ENCODE data around the gene CCDC69.
"Not testable (repeated sequence)": the region's sequence is repeated elsewhere in the genome, so short reads cannot be mapped to it uniquely, and the experiment has no call there.

The CCDC69 gene

DNA sequence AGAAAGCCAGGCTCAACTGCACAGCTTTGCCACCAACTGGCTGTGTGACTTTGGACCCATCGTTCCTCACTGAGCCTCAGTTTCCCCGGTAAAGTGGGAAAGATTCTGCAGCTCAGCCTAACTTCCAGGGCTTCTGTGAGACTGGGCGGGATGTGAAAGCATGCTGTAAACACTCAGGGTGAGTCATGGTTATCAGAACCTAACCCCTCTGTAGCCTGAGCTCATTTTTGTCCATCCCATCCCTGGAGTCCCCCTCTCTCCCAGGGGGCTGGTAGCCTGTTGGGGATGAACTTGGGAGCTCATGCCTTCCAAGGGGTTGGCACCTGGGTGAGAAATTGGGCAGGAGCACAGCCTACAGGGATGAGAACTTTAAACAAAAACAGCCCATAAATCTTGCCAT, 2.3 kb downstream of the CCDC69 start:
- DNase-seq = no peak

DNA sequence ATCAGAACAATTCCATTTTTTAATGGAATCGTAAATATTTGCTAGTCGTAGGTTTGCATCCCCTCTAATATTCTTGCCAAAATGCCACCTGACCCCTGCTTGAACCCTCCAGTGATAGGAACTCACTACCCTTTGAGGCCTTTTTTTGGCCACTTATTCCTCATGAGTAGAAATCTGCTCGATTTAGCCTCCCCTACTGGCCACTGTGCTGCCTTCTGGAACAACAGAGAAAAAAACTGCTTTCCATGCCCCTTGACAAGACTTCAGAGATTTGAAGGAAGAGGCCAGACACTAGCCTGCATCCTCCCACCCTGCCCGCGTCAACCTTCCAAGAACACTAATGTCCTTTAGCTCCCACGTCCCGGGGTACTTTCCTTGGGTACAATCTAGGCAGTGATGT, 4.1 kb downstream of the CCDC69 start:
- no peak for DNase-seq

DNA sequence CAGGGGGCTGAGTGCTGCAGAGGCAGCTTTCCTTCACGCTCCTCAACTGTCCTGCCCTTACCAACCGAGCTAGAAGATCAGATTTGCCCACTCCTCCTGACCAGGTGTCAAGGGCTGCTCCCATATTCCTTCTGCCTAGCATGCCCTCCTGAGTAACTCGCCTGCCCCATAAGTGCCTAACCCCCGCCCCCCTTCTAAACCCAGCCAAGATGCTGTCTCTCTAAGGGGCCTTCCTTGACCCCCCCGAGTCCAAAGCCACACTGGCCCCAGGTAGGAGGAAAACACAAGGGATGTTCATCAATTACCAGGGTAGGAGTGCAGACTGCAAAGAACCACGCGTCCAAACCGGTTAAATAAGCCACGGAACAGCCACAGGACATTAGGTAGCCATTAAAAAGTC, 4.8 kb downstream of the CCDC69 start:
- DNase-seq = no peak

DNA sequence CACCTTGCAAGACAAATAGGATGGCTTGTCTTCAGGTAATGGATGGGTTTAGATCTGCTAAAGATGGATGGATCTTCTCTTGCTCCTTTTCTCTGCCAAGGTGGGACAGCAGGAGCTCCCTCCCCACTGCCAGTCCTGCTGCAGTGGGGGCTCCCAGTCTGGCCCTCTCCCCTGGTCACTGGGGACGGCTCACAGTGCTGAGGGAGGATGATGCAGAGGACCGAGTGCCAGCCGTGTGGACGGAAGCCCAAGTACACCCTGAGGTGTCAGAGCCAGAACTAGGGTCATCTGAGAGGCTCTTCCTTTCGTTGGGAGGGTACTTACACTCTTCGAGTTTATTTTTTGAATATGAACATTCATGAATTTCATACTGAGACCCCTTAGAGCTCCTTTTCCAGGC, 5.7 kb downstream of the CCDC69 start:
- DNase-seq = no peak

DNA sequence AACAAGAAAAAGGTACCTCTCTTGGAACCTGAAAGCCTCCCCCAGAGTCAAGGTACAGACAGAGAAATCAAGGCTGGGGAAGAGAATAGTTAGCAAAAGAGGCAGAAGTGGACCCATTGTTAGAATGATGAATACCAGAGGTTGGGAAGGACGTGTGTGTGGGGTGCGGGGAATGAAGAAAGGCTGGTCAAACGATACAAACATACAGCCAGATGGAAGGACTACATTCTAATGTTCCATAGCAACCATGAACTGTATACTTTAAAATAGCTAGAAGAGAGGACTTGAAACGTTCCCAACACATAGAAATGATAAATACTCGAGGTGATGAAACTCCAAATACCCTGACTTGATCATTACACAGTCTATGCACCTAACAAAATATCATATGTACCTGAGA, 7.1 kb downstream of the CCDC69 start:
- DNase-seq = no peak

DNA sequence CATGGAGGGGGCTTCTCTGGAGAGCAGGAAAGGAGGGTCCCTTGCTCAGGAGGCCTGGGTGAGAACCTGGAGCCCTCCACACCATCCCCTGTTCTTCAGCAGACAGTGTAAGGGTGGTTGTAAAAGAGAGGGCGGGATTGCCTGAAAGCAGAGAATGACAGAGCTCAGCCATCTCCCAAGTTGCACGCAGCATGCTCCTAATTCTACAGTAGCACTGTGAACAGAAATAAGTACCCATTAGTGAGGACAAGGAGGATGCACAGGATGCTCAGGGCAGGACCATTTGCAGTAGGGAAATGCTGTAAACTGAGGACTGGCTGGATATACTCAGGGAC, 8.4 kb downstream of the CCDC69 start:
- DNase-seq = no peak

DNA sequence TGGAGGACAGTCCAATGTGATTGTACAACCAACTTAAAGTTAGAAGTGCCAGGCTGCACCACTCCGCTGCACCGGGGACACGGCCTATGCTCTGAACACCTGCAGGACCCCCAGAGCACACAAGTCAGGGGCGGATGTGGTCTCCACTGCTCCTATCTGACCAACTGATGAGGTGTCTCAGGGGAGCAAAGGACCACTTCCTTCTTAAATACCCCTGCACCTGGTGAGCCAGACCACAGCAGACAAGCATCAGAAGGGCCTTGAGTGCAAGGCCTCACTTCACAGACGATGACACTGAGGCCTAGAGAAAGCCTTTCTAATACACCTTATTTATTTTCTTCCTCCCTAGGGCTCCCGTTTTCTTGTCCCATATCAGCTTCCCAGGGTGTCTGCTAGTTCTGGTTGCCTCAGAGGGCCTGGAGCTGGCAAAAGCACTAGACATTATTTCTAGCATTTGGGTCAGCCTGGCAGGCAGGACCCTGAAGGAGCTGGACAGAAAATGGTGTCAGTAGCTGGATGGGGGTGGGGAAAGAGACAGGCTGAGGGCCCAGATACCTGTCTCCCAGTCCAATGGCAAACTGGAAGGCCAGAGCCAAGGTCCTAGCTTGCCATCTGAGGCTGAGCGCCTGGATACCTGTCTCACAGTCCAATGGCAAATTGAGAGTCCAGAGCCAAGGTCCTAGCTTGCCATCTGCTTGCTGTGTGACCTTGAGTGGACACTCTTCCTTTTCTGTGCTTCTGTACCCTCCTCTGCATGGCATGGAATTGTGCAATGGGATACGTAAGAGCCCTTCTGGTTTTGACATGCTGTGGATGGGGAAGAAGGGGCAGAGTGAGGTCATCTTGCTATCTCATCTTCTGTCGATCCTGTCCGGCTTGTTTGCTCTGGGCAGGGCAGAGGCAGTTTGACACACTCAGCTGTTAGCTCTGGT, 9.0 kb downstream of the CCDC69 start:
- DNase-seq = peak; percentile 60

DNA sequence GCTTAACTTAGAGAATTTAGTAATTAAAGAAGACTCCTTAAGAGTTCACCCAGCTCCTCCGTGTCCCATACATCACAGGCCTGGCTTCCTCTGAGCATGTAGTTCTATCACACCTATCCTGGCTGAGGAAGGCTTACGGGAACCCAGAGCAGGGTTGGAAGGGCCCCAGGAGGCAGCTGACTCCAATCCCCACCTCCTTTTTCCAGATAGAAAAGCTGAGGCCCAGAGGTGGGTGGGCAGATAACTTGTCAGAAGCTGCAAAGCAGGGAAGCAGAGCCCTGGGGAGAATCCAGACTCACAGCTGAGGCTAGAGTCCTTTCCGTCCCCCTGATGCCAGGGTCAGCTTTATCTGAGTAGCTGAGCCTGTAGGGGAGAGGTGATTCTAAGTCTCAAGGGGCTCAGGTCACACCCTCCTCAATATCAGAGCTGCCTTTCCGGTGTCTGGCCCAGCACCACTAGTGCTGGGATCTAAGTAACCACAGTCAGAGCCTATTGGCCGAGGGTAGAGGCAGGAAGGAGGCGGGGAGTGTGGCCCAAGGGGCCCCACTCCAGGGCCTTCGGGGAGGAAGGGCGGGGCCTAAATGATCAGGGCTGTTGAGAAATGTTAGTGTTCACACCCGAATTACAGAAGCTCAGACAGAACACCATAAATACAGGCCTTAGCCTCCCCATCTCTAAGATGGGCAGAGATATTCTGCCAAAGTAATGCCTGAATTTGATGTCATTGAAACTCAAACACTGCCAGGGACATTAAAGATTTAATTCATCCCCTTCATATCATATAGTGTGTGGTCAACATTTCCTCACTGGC, 9.9 kb downstream of the CCDC69 start:
- peak; percentile 95 for DNase-seq

DNA sequence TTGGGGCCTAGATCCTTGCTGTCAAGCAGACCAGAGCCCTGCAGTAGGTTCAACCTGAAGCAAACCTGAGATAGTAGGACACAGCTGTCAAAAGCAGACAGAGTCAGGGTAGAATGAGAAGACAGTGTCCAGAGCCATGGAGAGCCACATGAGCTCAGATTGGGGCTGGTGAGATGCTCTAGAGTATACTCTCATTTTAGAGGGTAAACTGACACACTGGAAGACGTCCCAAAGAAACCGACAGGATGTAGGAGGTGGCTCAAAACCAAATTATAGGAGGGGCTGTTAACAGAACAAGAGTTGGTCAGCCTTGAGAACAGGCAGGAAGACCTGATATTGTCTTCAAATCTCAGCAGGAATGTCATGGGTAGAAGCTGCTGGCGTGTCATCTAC, 11.5 kb downstream of the CCDC69 start:
- peak; percentile 54 for DNase-seq

DNA sequence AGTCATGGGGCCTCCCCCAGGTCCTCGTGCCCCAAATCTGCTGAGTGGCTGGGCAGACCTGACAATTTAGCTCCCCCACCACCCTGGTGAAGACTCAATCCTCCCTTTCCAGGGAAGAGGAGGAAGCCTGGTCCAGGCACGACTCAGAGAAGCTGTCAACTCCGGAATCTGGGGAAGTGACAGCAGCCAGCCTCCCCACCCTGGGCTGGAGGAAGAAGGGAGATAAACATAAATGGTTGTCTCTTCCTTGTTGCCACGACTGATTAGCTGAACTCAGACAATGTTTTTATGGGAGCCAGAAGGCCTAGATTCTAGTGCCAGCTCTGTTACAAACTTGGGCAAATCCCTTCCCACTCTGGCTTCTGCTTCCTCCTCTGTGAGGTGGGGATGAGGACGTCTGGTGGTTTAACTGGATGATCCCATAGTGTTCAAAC, 15.4 kb downstream of the CCDC69 start:
- DNase-seq = no peak

DNA sequence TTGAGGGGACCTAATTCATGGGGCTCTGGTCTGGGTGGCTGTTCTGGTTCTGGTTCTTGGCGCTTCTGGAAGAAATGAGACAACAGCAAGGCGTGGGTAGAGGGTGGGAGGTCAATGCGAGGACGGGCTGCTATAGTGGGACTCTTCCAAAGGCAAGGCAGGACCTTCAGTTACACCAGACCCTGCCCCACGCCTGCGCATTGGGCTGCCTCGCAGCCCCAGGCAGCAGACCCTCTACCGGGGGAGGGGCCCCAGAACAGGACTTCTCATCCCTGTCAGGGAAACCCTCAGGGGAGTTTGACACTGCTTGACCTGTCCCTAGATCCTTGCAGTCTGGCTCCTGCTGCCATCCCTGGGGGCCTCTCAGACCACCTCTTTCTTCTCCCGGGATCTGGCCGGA, 18.5 kb downstream of the CCDC69 start:
- DNase-seq = no peak

DNA sequence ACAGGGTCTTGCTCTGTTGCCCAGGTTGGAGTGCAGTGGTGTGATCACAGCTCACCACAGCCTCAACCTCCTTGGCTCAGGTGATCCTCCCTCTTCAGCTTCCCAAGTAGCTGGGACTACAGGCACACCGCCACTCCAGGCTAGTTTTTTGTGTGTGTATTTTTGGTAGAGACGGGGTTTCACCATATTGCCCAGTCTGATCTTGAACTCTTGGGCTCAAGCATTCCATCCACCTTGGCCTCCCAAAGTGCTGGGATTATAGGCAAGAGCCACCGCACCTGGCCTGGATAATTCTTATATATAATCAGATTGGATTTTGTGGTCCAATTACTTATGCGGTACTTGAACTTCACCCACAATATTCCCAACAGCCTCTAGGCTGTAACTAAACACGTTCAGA, 19.8 kb downstream of the CCDC69 start:
- DNase-seq = no peak

DNA sequence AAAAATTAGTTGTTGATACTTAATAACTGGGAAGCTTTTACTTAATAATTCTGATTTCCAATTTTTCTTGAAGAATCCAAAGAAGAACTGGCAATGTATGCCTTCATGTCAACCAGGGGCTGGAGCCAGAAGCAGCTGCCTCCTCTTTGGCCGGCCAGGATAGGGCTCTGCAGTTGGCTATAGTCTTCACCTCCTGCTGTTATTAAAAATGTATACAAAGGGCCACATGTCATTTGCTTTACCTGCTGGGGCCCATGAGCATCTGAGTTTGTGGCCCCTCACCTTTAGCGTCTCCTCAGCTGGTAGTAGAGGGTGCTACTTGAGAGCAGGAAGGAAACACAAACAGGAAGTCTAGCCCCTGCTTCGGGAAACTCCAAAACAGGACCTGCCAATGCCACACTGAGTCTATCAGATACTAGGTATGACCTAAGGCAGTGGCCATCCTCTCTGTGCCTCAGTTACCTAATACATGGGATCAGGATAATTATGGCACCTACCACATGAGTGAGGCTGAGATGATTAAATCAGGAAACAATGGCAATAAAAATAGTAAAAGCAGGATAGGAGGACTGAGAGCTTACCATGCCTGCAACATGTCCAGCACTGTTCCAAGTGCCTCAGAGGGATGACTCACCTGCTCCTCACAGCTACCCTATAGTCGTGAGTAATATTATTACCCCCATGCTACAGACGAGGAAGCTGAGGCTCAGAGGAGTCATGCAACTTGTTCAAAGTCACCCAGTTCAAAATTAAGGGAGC, 21.3 kb downstream of the CCDC69 start:
- DNase-seq = peak; percentile 83

DNA sequence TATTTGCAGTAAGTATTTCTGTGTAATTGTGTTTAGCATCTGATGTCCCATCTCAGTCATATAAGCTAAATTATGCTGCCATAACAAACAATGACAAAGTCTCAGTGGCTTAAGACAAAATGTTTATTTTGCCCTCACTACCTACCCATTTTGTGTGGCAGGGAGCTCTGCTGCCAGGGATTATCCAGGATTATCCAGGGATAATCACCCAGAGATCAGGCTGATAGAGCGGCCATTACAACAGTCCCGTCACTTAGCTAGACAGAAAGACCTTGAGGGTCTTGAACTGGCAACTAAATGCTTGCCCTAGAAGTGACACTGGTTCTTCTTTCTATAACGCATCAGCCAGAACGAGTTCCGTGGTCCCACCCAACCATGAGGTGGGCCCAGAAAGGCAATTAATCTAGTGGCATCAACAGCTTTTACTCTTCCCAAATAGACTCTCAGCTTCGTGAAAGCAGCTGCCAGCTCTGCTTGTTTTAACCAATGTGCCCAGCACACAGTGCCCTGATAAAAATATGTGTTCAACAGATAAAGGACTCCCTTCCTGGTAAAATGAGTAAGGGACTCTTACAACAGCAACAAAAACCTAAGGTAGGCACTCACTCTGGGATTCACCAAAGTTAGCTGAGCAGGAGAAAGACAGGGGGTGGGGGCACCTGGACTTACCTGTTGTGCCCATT, 22.8 kb downstream of the CCDC69 start:
- DNase-seq = no peak

DNA sequence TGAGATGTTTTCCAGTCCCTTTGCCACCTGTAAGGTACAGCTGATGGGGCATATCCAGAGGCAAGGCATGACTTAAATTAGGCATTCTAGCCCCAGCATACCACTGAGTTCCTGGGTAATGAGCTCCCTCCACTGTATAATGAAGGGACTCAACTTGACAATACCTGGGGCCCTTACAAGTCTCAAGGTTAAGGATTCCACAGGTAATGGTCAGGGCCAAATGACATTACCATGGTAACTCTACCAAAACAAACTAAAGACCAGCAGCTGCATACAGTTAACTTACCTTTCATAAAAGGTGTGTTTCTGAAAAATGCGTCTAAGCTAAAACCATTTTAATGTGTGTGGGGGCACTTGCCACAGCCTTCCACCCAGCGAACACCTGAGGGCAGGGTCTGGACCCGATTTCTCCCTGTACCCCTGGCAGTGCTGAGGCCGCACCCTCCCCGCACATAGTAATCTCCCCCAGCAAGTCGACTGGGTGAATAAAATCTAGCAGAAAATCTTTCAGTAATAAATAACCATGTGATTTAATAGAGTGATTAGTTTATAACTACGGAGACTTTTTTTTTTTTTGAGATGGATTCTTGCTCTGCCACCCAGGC, 24.2 kb downstream of the CCDC69 start:
- no peak for DNase-seq

DNA sequence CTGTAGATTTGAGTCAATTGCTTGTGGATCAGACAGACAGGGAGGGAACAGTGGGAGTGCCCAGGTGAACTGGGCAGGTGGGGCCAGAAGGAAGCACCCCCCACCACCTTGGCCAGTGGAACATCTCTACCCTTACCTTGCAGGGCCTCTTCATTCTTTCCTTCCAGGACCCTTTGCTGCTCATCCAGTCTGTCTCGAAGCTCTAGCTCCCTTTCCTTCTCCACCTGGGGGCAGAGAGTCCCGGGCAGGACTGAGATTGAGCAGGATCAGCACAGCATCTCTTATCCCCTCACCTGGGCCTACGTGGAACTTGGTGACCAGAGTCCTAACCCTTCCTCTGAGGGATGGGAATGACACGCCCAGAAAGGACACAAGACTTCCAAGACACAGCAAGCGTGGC, 25.0 kb downstream of the CCDC69 start:
- DNase-seq = no peak

DNA sequence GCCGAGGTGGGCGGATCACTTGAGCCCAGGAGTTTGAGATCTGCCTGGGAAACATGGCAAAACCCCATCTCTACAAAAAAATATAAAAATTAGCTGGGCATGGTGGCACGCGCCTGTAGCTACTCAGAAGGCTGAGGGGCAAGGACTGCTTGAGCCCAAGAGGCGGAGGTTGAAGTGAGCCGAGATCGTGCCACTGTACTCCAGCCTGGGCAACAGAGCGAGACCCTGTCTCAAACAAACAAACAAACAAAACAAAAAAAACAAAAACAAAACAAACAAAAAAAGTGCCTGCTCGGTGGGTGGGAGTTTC, 26.6 kb downstream of the CCDC69 start:
- DNase-seq = not testable (repeated sequence)

DNA sequence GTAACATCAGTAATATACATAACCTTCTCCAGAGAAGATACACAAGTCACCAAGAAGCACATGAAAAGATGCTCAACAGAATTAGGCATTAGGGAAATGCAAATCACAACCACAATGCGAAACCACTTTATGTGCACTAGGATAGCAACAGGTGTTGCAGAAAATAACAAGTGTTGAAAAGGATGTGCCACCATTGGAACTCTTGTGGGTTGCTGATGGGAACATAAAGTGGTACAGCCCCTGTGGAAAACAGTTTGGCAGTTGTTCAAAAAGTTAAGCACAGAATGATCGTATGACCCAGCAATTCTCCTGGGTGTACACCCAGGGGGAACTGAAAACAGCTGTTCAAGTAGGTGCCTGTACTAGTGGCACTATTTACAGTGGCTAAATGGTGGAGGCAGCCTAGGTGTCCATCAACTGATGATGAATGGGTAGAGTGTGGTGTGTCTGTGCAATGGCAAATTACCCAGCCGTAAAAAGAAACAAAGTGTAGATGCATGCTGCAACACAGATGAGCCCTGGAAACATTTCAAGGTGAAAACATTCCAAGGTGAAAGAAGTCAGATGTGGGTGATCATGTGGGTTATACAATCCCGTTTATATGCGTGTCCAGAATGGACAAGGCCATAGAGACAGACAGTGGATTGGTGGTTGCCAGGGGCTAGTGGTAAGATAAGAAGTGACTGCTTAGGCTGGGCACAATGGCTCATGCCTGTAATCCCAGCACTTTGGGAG, 27.2 kb downstream of the CCDC69 start:
- DNase-seq = no peak

DNA sequence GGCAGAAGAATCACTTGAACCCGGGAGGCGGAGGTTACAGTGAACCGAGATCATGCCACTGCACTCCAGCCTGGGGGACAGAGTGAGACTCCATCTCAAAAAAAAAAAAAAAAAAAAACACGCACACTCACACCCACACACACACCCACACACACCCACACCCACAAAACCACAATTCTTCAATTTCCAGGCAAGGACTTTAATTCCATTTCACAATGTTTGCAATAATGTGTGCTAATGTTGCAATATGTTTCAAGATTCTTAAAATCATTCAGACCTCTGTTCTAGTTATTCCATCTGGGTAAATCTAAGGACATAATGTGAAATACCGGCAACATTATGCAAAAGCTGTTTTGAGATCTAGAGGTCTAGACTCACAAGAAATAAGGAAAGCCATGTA, 28.3 kb downstream of the CCDC69 start:
- DNase-seq = no peak

DNA sequence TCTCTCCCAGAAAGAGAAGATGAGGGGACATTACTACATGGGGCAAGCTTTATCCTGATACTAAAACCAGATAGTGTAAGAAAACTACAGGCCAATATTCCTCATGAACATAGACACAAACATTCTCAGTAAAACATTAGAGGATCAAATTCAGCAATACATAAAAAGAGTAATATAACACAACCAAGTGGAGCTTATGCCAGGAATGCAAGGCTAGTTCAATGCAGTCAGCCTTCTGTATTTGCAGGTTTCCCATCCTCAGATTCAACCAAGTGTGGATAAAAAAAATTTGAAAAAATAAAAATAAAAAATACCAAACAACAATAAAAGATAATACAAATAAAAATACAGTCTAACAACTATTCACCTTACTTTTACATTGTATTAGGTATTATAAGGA, 31.3 kb downstream of the CCDC69 start:
- DNase-seq = no peak

DNA sequence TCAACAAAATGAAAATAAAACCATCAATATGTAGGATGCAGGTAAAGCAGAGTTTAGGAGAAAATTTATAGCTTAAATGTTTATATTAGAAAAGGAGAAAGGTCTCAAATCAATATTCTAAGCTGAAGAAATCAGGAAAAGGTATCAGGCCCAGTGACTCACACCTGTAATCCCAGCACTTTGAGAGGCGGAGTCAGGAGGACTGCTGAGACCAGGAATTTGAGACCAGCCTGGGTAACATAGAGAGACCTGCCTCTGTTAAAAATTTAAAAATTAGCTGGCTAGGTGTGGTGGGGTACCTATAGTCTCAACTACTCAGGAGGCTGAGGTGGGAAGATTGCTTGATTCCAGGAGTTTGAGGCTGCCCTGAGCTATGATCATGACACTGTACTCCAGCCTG, 32.2 kb downstream of the CCDC69 start:
- DNase-seq = no peak

DNA sequence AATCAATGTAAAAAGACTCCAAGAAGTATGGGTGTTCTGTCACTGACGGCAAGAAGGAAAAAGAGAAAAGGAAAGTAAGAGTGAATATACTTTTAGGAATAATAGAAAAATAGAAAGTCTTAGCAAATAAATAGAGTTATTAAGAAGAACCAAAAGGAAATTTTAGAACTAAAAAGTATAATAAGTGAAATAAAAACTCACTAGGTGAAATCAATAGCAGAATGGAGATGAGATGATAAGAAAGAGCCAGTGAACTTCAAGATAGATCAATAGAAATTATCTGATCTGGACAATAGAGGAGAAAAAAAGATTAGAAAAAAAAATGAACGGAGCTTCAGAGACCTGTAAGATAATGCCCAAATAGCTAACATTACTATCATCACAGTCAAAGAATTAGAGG, 34.7 kb downstream of the CCDC69 start:
- DNase-seq = no peak
